ENCODE measurements around the gene UBXN1.

DNA sequence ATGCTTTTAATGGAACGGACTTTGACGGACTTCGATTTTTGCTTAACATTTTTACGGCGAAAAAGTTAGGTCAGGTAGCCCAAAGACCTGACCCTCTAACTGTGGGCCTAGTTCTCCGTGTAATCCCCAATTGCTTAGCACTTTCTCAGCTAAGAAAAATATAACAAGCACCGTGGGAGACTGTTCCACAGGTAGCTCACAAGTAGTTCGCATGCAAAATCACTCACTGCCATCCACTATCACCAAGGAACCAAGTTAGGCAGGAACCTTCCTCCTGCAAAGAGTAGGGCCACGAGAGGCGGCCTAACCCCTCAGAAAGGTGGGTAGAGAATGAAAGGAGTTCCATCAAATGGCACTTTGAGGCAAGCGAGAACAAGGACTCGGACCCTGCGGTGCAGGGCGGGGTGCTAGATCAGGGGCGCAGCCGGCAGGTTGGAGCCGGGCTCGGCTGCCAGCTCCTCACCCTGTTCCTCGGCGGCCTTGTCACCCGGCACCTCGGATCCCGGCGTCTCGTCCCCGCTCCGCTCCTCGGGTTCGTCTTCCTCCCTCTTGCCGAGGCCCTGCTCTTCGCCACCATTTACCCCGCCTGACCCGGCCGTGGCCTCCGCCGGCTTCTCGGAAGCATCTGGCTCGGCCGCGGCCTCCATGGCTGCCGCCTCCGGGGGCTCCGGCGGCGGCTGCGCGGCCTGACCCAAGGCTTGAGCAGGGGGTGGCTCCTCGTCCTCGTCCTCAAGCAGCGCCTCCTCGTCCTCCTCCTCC is 47.5 kb upstream of the UBXN1 start:
- TF ChIP-seq TAF1 (IDR thresholded peaks at IDR 0.05; ENCODE audit: borderline replicate concordance, low read depth, low read length) (0 out of 2 replicates have a peak, but pooled peaks have one; percentile 28), POLR2A (IDR thresholded peaks at IDR 0.05; ENCODE audit: low read depth, low read length) (no peak), POLR2AphosphoS5 (IDR thresholded peaks at IDR 0.05; ENCODE audit: low read depth, low read length) (no peak)
